T-helper 2 cell (primary cell): ENCODE data around the gene KDM4F.
"Not testable (repeated sequence)": the region's sequence is repeated elsewhere in the genome, so short reads cannot be mapped to it uniquely, and the experiment has no call there.

Experiments
- DNase-seq, 5 experiments: peaks; one replicate each; pipeline versions ENCODE4 v3.0.0 to v3.0.0-alpha.2; 2012 to 2022
- total RNA-seq, 2 donors: gene quantifications; one replicate each; lab custom pipeline; 2026; lab: John Stamatoyannopoulos, UW

KDM4F gene
- 0 reads per million in 2 donors for total RNA-seq

GRCh38 chr11:95049122-95049521 is at the start of gene KDM4F:
Gene KDM4F (plus strand): TSS chr11:95049422.
- not testable (repeated sequence) for DNase-seq

DNA sequence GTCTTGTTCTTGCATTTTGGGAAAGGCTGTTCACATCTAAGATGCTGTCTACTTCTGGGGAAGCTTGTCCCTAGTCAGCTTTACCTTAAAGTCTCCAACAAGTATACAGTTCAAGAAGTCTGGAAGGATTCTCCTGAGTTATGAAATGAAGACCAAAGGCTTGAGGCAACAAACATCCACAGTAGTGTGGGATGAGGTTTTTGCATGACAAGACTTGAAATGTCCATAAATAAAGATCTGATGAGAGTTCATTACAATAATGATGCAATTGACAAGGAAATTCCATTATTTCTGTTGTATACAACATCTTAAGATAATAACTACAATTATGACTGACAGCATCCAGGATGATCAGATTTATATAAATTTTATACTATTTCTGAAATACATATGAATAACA is 45.5 kb upstream of the KDM4F start:
- DNase-seq = no peak

- DNase-seq = no peak
Observed at GRCh38 chr11:95005642-95006041, 43.6 kb upstream of the KDM4F start.

DNA sequence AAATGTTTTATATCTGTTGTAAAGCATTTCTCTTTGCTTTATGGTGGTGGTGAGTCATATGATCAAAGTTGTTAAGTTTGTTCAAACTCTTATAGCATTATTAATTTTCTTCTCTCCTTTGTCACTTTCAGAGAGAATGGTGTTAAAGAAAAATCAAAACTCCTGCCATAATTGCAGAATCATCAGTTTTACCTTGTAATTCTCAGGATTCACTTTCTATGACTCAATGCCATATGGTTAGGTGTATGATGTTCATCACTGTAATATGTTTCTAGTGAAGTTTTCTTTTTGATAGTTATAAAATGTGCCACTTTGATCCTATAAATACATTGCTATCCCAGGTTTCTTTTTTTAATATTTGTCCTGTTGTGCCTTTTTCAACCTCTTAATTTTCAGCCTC is 37.8 kb upstream of the KDM4F start:
- DNase-seq = no peak

DNA sequence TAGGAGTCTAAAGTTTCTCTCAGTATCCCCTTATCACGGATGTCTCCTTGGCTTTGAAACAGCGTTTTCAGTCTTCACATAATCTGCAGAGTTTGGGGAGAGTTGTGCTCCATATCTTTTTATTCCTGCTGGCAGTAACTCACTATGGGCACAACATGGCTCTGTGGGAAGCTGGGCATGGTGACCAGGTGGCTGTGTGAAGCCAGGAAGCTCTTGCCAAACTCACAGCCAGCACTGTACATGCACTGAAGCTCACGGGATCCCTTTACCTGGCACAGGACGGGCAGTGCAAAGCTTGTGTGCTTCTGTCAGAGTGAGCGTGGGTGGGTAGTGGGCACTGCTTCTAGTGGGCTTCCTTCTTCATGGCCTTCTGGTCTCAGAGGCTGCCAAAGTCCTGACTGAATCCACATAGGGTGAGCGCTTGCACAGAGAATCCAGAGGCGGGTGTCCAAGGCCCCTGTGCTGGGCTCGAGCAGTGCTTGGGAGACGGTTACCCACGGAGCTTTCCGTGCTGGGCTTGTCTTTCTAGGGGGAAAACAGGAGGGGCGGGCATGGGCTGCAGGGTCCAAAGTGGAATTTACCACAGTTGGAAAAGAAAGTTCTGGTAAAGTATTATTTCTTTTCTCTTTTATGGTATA is 34.9 kb upstream of the KDM4F start:
- DNase-seq = no peak

GRCh38 chr11:95016139-95016538 is 33.1 kb upstream of the KDM4F start:
- no peak for DNase-seq

DNA sequence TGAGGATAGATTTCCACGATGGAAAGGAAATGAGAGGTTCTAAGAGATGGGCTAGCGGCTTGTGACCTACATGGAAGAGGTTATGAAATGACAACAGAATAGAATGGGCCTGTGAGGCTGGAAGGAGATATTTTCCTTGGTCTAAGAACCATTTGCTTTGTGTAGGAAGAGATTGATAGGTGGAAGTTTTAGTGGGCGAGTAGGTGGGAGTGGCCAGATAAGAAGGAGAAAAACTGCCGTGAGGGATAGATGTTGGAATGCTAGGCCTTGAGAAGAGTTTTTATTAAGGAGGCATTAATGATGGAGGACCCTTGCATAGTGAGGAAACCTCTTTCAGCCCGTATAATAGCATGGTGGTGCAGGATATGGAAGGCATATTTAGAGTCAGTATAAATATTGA is 27.8 kb upstream of the KDM4F start:
- not testable (repeated sequence) for DNase-seq

DNA sequence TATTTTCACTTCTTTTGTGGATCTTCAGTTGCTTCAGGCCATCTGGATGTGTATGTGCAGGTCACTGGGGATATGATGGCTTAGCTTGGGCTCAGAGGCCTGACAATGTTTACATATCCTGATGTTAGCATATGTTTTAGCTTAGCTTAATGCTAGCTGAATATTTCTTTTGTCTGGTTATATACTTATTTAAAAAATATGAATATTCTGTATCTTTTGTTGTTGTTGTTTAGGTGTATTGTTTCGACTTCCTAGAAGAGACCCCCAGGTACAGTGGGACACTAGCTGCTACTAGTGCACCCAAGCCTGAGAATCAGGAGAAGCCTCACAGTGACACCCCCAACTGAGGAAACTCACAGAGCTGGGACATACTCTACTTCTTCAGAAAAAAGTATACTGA is 24.3 kb upstream of the KDM4F start, which contains the start of gene KDM4E:
KDM4E (plus strand) TSS at position 301 of the 400 bp plus-strand sequence. CDS start 300 bp downstream, outside the sequence.
- DNase-seq = no peak

- not testable (repeated sequence) for DNase-seq
Observed at GRCh38 chr11:95025594-95025993, 23.6 kb upstream of the KDM4F start.

DNA sequence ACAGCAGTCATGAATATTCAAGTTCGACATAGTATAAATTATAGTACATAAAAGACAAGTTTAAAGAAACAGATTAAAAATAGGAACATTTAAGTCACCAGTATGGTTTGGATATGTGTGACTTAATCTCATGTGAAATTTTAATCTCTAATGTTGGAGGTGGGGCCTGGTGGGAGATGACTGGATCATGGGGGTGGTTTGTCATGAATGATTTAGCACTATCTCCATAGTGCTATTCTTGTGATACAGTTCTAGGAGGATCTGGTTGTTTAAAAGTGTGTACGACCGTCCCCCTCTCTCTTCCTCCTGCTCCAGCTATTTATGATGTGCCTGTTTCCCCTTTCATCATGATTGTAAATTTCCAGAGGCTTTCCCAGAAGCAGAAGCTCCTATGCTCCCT is 20.9 kb upstream of the KDM4F start:
- no peak for DNase-seq

GRCh38 chr11:95033051-95033450 is 16.2 kb upstream of the KDM4F start:
- DNase-seq = no peak

DNA sequence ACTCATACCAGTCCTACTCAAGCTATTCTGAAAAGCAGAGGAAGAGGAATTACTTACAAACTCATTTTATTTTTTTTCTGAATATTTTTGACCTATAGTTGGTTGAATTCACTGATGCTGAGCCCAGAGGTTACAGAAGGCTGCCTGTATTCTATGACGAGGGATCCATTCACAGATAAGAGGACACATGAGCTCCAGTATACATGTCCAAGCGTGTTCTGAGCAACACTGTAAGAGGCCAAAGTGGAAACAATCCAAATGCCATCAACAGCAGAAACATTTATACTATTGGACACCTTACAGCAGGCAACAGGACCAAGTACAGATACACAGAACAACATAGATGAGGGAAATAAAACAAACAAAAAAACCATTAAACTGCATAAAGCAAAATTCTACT is 13.9 kb upstream of the KDM4F start:
- no peak for DNase-seq

DNA sequence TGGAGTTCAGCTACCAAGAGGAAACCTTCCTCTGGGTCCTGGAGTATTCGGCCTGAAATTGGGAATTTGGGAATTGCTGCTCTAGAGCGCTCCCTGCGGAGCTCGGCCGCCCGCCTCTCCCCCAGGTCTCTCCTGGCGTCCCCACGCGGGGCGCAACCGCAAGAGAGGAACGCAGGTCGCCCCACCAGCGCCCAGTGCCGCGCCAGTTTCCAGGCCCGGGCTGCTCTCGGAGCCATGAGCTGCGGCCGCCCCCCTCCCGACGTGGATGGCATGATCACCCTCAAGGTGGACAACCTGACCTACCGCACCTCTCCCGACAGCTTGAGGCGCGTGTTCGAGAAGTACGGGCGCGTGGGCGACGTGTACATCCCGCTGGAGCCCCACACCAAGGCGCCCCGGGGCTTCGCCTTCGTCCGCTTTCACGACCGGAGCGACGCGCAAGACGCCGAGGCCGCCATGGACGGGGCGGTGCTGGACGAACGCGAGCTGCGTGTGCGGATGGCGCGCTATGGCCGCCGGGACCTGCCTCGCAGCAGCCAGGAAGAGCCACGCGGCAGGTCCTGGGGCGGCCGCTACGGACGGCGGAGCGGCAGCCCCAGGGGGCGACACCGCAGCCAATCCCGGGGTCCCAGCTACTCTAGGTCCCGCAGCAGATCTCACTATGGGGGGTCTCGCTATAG is 11.7 kb upstream of the KDM4F start:
- peak in 1 of 5 experiments; percentile 54 for DNase-seq

- no peak for DNase-seq
Observed at GRCh38 chr11:95042239-95042638, 7.0 kb upstream of the KDM4F start.

- no peak for DNase-seq
Observed at GRCh38 chr11:95042906-95043305, 6.3 kb upstream of the KDM4F start.

DNA sequence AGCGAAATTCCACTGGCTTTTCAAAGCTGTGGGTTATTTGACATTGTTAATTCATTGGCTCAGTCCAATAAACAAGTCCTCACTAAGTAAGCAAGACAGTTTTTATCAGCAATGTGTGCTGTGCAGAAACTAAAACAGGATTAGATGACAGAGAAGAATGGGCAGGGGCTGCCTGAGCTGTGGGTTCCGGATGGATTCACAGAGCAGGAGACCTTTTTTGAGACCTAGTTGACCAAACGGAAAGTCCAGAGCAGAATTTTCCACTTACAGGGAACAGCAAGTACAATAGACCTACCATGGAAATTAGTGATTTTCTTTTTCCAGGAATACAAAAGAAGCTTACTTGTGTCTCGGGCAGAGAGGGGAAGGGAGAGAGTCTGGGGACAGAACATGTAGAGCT is 5.2 kb upstream of the KDM4F start:
- no peak for DNase-seq

GRCh38 chr11:95045812-95046211 is 3.4 kb upstream of the KDM4F start:
- DNase-seq = no peak

DNA sequence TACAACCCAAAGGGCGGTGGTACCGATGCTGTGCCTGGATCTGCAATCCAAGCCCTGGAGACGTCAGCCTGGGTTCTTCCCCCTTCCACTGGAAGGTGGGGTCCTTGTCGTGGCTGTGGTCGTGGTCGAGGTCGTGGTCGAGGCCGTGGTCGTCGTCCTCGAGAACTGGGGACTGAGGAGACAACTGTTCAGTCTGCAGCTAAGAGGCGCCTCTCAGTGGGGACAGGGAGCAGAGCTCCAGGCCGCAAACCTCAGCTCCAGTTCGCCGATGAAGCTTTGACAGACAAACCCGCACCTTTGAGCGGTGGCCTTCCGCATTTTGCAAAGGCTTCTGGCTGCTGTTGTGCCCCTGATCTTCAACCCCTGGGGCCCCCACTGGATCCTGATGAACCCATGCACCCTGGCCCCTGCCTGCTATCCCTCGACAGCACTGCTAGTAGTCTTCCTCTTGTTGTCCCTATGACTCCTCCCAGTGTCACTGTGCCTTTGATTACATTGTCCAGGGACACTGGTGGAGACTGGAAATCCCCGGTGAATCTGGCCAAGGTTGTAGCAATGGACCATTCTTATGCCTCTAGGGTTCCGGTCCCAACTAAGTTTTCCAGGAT is 1.5 kb downstream of the KDM4F start:
- DNase-seq = no peak

DNA sequence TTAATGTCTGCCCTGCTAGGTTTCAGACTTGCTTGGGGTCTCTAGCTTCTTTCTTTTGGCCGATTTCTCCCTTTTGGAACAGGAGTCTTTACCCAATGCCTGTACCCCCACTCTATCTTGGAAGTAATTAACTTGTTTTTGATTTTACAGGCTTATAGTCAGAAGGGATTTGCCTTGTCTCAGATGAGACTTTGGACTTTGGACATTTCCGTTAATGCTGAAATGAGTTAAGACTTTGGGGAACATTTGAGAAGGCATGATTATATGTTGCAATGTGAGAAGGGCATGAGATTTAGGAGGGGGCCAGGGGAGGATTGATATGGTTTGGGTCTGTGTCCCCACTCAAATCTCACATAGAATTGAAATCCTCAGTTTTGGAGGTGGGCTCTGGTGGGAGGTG is 5.1 kb downstream of the KDM4F start:
- DNase-seq = no peak

GRCh38 chr11:95055283-95055897 is 6.2 kb downstream of the KDM4F start:
- no peak for DNase-seq

DNA sequence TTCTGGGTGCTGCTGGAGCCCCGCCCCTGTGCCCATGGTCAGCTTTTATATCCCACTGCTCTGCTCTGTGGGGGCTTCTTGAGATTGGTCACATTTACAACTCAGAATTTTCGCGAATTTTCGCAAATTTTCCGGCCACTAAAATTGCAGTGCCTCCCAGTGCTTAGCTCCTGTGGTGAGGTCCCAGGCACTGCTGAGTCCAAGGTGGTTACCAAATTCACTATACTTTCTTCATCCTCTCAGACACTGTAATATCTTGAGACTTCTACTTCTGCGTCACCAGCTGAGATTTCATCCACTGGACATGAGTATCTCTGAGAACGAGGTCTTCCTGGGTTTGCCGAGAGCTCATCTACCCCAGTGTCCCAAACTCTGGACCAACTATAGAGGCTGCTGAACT is 8.7 kb downstream of the KDM4F start:
- no peak for DNase-seq

GRCh38 chr11:95058621-95059020 is 9.4 kb downstream of the KDM4F start:
- no peak for DNase-seq

GRCh38 chr11:95059046-95059445 is 9.8 kb downstream of the KDM4F start:
- no peak for DNase-seq

DNA sequence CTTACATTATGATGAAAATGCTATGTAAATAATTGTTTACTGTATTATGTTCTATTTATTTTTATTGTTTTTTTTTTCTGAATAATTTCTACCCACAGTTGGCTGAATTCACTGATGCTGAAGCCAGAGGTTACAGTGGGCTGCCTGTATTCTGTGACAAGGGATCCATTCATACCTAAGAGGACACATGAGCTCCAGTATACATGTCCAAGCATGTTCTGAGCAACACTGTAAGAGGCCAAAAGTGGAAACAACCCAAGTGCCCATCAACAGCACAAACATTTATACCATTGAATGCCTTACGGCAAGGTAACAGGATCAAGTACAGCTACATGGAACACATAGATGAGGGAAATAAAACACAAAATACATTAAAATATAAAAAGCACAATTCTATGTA is 16.1 kb downstream of the KDM4F start:
- no peak for DNase-seq
